NCI-H1105 (cell line): ENCODE measurements around the gene NBAS.
A peak's percentile ranks its signal among the peaks of the same experiment; 100 is the strongest.
"Not testable (repeated sequence)": the region's sequence is repeated elsewhere in the genome, so short reads cannot be mapped to it uniquely, and the experiment has no call there.

Source experiments
- DNase-seq: peaks from one replicate; lab custom pipeline; 2025; lab: John Stamatoyannopoulos, UW

The NBAS gene

DNA sequence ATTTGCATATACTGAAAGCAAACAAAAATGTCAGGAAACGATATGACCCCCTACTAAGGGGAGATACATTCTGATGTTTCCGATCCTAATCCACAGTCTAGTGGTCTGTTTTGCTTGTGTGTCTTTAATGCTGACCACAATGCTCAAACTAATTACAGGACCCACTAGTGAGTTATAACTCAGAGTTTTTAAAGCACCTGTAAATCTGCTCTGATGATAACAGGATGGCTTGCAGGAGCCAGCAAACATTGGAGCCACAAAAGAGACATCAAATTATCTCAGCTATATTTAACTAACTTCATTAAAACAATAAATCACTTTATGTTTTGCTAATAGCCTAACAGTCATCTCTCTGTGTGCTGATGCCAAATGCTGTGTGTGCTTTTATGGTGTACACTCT, 300.3 kb downstream of the NBAS start:
- no peak for DNase-seq

DNA sequence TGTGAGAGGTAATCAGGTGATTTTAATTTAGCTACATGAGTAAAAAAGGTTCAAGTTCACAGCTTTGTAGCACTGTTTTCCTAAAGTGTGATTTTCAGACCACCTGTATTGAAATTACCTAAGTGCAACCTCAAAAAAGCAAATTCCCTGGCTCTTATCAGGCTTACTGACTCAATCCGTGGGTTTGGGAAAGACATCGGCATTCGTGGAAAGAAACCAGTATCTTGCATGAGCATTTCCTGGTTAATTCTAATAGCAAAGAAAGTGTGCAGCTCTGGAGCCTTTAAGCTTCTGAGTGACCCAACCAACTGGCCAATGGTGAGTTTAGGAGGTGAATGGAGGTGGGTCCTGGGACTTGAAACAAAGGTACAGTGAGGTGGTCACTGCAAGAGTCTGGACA, 300.9 kb downstream of the NBAS start:
- no peak for DNase-seq

DNA sequence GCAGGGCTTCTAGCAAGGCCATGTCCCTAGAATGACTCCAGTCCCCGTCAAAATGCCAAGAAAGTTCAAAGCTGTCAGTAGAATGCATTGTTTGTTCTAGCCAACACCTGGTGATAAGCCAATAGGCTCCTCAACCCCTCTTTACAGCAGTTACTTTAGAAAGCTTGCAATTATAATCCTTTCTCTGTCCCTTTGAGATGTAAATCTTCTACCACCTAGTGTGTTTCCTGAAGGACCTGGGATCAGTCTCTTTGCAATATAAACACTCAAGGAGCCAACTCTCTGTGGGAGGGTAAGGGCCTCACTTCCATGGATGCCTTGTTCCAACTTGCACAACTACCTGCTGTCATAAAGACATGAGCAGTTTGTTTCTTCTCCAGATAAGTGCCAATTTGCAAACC, 301.8 kb downstream of the NBAS start:
- DNase-seq = no peak

DNA sequence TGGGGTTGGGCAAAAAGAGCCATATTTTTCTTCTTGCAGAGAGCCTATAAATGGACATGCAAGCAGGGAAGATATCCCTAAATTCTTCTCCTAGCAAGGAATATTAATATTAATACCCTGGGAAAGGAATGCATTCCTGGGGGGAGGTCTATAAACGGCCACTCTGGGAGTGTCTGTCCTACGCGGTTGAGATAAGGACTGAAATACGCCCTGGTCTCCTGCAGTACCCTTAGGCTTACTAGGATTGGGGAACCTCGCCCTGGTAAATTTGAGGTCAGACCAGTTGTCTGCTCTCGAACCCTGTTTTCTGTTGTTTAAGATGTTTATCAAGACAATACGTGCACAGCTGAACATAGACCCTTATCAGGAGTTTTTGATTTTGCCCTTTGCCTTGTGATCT, 302.7 kb downstream of the NBAS start:
- not testable (repeated sequence) for DNase-seq

DNA sequence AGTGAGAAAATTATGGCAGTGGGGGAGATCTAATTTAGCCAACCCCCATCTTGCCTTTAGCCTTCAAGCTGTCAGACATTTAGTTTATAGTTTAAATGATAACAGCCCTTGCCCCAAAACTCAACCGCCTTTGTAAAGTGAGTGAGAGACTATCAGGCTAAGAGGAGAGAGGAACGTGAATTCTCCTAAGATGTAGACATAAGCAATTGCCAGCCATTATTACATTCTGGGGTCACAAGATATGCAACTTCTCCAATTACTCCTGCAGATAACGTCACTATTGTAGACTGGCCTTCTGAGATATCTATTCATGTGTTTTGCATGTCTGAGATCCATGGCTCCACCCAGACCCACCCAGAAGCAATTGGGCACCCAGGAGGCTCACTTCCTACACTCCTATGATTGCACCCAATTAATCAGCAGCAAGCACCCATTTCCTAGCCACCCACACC, 307.3 kb downstream of the NBAS start:
- DNase-seq = no peak

DNA sequence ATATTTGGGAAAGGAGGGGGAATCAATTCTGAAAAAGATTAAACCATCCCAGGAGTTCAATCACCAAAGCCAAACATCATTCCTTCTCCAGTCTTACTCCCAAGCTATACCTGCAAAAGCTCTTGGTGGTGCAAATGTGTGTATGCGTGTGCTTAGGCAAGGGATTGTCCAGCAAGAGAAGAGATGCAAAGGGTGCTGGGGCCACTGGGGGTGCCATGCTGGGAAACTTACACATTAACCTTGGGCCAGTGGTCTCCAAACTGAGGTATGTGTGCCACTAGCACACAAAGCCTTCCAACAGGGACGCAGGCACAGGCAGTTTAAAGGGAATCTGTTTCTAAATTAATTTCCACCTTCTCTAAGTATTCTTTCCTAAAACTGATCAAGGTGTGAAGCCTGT, 307.9 kb downstream of the NBAS start:
- no peak for DNase-seq

DNA sequence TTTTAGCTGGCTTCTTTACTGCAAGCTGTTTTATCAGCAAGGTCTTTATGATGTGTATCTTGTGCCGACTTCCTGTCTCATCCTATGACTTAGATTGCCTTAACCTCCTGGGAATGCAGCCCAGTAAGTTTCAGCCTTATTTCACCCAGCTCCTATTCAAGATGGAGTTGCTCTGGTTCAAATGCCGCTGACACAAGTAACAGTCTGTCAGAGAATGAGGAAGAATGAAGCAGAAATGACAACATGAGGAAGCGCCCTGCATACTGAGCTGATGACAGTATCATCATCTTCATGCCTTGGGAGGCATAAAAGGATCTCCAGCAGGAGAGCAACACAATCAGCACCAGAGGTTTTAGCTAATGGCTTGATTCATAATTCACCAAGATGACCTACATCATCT, 309.4 kb downstream of the NBAS start:
- no peak for DNase-seq

DNA sequence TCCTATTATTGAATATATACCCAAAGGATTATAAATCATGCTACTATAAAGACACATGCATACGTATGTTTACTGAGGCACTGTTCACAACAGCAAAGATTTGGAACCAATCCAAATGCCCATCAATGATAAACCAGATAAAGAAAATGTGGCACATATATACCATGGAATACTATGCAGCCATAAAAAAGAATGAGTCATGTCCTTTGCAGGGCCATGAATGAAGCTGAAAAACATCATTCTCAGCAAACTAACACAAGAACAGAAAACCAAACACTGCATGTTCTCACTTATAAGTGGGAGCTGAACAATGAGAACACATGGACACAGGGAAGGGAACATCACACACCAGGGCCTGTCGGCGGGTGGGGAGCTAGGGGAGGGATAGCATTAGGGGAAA, 310.2 kb downstream of the NBAS start:
- DNase-seq = not testable (repeated sequence)

DNA sequence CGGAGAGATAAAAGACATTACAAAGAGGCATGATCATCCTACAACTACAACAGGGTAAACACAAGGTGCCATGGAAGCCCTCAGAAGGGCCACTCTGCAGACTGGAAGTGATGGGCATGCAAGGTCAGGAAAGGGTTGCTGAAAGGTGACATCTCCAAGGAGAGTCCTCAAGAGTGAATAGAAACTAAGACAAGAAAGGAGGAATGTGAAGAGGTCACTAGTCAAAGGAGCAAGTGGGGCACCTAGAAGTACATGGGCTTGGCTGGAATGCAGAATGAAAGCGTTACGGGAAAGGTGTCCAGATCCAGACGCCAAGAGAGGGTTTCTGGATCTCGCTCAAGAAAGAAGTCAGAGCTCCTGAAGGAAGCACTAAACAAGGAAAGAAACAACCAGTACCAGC, 314.3 kb downstream of the NBAS start:
- DNase-seq = no peak

DNA sequence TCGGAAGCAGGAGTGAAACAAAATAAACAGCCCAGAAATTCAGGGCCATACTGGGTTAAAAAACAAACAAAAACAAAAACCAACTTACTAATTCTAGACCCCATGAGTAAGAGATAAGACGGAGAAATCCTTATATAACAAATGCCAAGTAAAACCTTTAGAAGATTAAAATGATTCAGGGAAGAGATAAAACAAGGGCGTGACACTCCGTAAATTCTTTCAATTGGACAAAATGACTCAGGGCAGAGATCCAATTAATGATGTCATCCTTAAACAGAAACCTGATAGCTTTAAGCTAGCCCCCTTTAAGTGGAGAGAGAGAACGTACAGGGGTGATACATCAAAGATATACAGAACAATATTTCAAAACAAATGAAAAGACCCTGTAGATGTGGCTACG, 317.4 kb downstream of the NBAS start:
- peak; percentile 23 for DNase-seq

DNA sequence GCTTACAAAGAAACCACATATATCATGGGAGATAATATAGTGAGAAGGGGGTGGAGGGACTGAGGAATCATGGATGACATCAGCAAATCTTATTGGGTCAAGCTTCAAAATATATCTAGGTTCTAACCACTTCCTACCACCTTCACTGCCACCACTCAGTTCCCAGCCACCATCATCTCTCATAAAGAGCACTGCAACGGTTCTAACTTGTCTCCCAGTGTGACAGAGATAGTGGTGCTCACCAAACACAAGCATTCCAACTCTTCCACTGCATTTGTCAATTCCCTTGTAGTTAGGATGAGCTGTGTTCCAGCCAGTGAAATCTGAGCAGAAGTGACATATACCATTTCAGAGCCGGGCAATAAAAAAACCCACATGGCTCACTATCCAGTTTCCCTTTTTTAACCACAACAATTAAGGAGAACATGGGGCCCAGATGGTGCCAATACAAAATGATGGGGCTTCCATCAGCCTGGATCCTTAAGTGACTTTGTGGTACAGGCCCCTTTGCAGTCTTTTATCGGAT, 318.1 kb downstream of the NBAS start:
- DNase-seq = no peak

DNA sequence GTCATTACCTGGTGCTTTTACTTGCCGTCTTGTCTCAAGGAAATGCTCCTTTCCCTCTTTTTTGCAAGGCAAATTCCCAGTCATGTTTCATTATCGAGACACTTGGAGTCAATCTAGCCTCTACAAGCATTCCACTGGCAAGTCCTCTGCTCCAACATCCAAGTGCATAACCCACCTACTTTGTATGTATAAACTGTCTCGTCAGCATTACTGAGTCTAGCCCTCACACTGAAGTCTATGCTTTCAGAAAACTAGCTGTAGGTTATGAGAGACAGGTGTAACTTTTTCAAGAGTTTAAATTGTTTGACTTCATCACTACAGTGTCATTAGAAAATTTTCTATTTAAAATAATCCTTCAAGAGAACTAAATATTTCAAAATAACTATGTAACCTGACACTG, 319.2 kb downstream of the NBAS start:
- DNase-seq = no peak

DNA sequence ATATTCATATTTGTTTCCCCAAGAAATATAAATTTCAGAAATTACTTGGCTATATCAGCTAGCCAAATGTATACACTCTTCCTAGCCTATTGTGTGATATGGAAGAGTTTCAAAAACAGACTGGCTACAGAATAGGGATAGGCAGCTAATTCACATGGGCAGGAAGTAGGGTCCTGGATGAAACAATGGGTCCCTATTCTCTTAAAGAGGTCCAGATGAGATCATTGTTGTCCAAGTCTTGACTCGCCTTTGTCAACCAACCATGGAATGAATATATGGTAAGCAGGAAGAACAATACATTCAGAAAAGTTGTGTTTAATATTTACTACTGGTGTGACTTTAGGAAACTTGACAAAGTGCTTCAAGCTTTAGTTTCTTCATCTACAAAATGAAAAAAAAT, 319.9 kb downstream of the NBAS start:
- DNase-seq = no peak

DNA sequence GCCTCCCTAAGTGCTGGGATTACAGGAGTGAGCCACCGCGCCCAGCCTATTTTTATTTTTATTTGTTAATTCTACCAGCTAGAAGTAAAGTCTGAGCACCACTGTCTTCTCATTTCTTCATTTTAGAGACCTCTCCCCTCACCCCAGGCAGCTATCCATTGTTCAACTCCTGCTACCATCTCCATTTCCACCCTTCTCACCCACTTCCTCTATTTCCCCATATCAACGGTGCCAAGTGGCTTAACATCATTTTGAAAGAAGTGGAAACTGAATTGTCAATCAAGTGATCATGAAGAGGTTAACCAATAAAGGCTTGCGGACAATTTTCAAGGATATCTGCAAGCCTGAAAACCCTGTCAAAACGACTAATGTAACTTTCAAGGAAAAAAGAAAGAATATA, 323.1 kb downstream of the NBAS start:
- DNase-seq = no peak

DNA sequence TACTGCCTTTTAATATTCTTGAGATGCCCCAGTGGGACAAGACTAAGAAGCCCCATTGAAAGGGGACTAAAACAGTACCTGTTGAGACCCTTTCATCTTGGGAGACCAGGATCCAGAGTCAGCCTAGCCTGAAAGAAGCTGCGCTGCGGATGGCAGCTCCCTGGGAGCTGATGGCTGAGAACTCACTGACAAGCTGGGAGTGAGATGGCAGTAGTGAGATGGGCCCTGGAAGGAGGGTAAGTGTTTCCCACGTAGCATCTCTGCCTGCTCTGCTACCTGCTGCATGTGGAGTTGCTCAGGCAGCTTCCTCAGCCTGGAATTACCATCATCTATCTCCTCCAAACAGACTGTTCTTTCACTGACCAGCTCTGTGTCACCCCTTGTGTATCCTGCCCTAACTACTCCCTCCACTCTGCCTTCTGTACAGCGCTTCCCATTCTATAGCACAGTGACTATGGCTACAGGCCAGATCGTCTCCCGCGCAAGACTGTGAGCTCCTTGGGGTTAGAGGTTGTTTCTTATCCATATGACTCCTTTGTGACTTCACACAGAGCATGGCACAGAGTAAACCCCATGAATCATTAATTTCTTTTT, 330.4 kb downstream of the NBAS start:
- DNase-seq = no peak

DNA sequence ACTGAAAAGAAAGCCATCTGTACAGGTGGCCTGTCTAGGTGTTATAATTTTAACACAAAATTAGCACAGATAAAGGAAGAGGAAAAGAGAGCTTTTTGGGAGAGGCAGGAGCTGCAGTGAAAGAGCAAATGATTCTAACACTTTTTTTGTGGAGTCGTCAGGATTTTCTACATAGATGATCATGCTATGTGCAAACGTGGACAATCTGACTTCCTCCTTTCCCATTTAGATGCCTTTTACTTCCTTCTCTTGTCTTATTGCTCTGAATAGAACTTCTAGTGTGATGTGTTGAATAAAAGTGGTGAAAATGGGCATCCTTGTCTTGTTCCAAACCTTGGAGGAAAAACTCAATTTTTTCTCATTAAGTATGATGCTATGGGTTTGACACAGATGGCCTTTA, 334.5 kb downstream of the NBAS start:
- DNase-seq = no peak

DNA sequence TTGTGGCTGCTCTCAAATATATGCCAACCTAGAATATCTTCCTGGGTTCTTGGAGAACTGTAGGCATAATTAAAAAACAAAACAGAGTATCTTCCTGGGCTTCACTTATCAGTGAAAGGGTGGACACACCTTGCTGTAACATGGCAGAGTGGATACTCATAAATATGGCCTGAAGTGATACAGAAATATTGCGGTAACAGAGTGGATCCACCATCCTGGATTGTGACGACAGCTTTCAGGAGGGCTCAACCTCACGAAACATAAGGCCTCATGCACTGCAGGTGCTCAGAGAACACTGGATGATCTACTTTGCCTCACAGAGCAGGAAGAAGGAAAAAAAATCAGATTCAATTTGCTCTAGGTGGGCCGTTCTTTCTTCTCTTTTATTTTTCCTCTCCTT, 336.0 kb downstream of the NBAS start:
- no peak for DNase-seq

DNA sequence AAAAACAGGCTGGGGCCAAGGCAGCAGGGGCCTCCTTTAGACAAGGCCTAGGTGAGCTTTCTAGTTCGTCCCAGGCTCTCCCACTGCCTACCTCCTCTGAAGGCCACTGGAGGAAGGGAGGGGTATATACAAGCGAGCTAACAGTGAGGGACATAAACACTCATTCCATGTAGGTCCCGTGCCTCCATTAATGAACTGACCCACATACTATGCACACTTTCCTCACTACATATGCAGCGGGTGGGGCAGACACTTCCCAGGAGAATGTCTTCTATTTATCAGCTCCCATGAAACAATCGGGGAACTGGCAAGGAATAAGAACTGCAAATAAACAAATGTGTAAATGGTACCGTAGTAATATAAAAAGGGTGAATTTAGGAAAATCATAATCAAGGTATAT, 336.5 kb downstream of the NBAS start:
- DNase-seq = no peak

DNA sequence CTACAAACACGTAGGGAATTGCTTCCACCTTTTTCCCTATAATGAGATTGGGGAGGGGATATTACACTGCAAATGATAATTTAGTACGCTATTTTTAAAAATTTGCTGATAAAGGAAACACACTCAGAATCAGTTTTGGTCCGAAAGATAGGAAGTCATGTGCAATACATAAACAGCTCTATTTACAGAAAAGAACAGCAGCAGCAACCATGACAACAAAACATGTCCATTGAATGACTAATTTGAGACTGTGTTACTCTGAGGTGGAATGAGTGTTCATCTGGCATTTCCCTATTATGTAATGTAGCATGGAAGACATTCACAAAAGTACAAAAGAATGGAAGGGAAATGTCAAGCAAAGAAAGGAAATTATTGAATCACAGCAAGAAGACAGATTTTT, 337.2 kb downstream of the NBAS start:
- no peak for DNase-seq

DNA sequence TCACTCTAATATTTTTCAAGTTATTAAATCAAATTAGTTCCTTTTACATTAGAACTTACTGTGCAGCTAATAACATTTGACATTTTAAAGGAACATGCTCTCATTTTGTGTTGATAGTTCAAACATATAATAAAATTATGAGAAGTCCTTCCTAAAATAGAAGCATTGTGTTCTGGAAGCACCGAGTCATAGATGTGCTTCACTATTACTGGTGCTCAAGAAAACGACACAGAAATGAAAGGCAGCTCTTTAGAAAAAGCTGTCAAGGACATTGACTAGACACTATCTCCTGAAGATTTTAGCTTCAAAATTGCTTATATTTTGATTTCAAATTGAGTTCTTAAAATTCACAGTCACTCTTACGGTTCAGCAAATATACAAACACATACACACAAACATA, 338.3 kb downstream of the NBAS start:
- DNase-seq = no peak

DNA sequence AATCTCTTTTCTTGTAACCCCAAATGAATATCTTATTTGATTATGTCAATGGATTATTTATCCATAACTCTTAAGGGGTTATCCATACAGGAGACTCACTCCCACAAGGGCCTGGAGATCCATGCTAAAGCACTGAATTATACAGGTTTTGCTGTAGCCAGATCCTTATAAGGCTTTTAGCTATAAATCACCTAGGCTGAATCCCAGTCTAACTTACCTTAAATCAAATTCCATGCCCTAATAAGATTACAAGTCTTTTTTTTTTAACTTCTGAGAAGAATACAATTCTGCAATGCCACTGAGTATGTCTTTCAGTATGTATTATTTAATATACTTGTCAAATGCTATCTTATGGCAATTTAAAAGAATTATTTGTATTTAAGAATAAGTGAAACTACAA, 340.5 kb downstream of the NBAS start:
- DNase-seq = no peak

DNA sequence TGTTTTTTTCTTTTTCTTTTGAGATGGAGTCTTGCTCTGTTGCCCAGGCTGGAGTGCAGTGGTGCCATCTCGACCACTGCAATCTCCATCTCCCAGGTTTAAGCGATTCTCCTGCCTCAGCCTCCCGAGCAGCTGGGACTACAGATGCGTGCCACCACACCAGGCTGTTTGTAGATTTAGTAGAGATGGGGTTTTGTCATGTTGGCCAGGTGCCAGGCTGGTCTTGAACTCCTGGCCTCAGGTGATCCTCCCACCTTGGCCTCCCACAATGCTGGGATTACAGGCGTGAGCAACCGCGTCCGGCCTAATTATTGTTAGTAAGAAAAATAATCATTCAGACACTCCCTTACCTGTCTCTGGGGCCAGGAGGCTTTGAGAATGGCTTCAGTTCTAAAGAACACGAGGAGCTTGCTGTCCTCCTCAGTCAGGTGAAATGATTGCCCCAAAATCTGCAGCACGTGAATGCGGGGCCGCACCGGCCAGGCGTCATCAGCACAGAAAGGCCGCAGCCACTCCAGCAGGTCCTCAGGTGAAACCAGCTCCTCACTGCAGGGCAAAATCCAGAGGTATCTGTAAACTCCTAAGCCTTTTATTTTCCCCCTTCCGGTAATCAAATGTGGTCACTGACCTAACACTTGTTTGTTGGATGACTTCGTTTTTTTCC, 342.6 kb downstream of the NBAS start:
- no peak for DNase-seq

DNA sequence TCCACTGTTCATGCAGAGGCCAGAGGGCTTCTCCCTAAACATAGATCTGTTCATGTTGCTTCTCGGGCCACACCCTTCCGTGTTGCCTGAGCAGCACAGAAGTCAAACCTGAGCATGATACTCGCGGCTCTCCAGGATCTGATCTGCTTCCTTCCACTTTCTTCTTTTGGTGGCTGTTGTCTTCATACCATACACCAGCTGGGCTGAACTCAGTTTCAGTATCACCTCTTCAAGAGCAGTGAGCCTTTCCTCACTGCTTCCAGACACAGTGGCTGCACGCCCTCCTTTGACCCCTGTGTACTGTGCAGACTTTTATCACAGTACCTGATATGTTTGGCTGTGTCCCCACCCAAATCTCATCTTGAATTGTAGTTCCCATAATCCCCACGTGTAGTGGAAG, 348.9 kb downstream of the NBAS start:
- no peak for DNase-seq

DNA sequence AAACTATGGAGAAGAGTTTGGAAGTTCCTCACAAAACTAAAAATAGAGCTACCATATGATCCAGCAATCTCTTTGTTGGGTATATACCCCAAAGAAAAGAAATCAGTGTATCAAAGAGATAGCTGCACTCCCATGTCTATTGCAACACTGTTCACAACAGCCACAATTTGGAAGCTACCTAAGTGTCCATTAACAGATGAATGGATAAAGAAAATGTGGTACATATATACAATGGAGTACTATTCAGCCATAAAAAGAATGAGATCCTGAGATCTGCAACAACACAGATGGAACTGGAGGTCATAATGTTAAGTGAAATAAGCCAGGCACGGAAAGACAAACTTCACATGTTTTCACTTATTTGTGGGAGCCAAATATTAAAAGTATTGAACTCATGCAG, 350.6 kb downstream of the NBAS start:
- not testable (repeated sequence) for DNase-seq
